ENCODE data around the gene PKD2L1. TPM values are rescaled to one million over a fixed set of nuclear protein-coding genes. Genes with fewer than 3 reads are reported as not detected.

The PKD2L1 gene
- total and polyA plus RNA-seq, 9 of the 15 experiments (the other 6 are each of a cell fraction or from before 2014, with no cell fraction given) = not detected

- TF ChIP-seq CUX1 (CRISPR knock-in tag; IDR thresholded peaks at IDR 0.05) = 0 out of 2 replicates have a peak, but pooled peaks have one; percentile 30
- no peak for TF ChIP-seq TCF7 (IDR thresholded peaks at IDR 0.05; ENCODE audit: borderline replicate concordance)
- TF ChIP-seq HDAC3 (IDR thresholded peaks at IDR 0.05; ENCODE audit: borderline replicate concordance, partially characterized antibody) = no peak
- TF ChIP-seq RBM15 (IDR thresholded peaks at IDR 0.05; ENCODE audit: insufficient read depth, low read length) = no peak
- no peak for TF ChIP-seq THRAP3 (IDR thresholded peaks at IDR 0.05; ENCODE audit: borderline replicate concordance)
- TF ChIP-seq RAD21 (CRISPR knock-in tag; conservative IDR thresholded peaks at IDR 0.05 in 1 of 2, IDR thresholded peaks at IDR 0.05 in 1 of 2) = 0 out of 4 replicates have a peak, but pooled peaks of 1 of the 2 experiments have one; percentile 3
- TF ChIP-seq SETDB1 (IDR thresholded peaks at IDR 0.05; ENCODE audit: low read length) = no peak
- TF ChIP-seq CREM (IDR thresholded peaks at IDR 0.05; ENCODE audit: low read depth) = no peak
- no peak for TF ChIP-seq ZSCAN29 (IDR thresholded peaks at IDR 0.05)
- peak; percentile 40 to 43; a peak in 1 of 4 replicates for TF ChIP-seq MNT (conservative IDR thresholded peaks at IDR 0.05)
- TF ChIP-seq KLF10 (CRISPR knock-in tag; IDR thresholded peaks at IDR 0.05) = no peak
- 0 out of 2 replicates have a peak, but pooled peaks have one; percentile 18 for TF ChIP-seq ILF3 (IDR thresholded peaks at IDR 0.05; ENCODE audit: borderline replicate concordance)
- no peak for TF ChIP-seq KLF6 (CRISPR knock-in tag; IDR thresholded peaks at IDR 0.05; ENCODE audit: borderline replicate concordance)
- TF ChIP-seq ZFX (CRISPR knock-in tag; IDR thresholded peaks at IDR 0.05) = no peak
- no peak for TF ChIP-seq HCFC1 (IDR thresholded peaks at IDR 0.05; ENCODE audit: low read depth, low read length)
- TF ChIP-seq ZNF395 (CRISPR knock-in tag; IDR thresholded peaks at IDR 0.05) = 0 out of 2 replicates have a peak, but pooled peaks have one; percentile 38
These were observed 34.8 kb upstream of the PKD2L1 start (continued) for GRCh38 chr10:100364735-100365391.
